ENCODE measurements around the gene DDX47.

The DDX47 gene

GRCh38 chr12:12810553-12811021 lies 2.6 kb upstream of the DDX47 start:
- TF ChIP-seq ISL1 (CRISPR knock-in tag; IDR thresholded peaks at IDR 0.05): no peak
- no peak for ATAC-seq

GRCh38 chr12:12811343-12811742 lies 1.8 kb upstream of the DDX47 start:
- no peak for ATAC-seq
- TF ChIP-seq SNAI2 (CRISPR knock-in tag; IDR thresholded peaks at IDR 0.05) (no peak), CSRNP3 (CRISPR knock-in tag; IDR thresholded peaks at IDR 0.05) (no peak), RARB (CRISPR knock-in tag; IDR thresholded peaks at IDR 0.05) (no peak), CSDC2 (CRISPR knock-in tag; IDR thresholded peaks at IDR 0.05) (no peak), BACH2 (CRISPR knock-in tag; IDR thresholded peaks at IDR 0.05; ENCODE audit: borderline replicate concordance) (no peak), ESRRG (CRISPR knock-in tag; IDR thresholded peaks at IDR 0.05) (no peak)
- TF ChIP-seq, protein P1, sequence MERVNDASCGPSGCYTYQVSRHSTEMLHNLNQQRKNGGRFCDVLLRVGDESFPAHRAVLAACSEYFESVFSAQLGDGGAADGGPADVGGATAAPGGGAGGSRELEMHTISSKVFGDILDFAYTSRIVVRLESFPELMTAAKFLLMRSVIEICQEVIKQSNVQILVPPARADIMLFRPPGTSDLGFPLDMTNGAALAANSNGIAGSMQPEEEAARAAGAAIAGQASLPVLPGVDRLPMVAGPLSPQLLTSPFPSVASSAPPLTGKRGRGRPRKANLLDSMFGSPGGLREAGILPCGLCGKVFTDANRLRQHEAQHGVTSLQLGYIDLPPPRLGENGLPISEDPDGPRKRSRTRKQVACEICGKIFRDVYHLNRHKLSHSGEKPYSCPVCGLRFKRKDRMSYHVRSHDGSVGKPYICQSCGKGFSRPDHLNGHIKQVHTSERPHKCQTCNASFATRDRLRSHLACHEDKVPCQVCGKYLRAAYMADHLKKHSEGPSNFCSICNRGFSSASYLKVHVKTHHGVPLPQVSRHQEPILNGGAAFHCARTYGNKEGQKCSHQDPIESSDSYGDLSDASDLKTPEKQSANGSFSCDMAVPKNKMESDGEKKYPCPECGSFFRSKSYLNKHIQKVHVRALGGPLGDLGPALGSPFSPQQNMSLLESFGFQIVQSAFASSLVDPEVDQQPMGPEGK (CRISPR knock-in tag; IDR thresholded peaks at IDR 0.05; ENCODE audit: borderline replicate concordance): no peak

- ATAC-seq: no peak
- TF ChIP-seq ARNTL (CRISPR knock-in tag; IDR thresholded peaks at IDR 0.05; ENCODE audit: borderline replicate concordance, low read depth) (no peak), ISL1 (CRISPR knock-in tag; IDR thresholded peaks at IDR 0.05) (no peak), TOX (CRISPR knock-in tag; IDR thresholded peaks at IDR 0.05; ENCODE audit: borderline replicate concordance) (no peak), TCF4 (CRISPR knock-in tag; IDR thresholded peaks at IDR 0.05; ENCODE audit: borderline replicate concordance) (no peak), ESRRG (CRISPR knock-in tag; IDR thresholded peaks at IDR 0.05) (no peak), BACH2 (CRISPR knock-in tag; IDR thresholded peaks at IDR 0.05; ENCODE audit: borderline replicate concordance) (no peak), SNAI2 (CRISPR knock-in tag; IDR thresholded peaks at IDR 0.05) (no peak), PPARA (CRISPR knock-in tag; IDR thresholded peaks at IDR 0.05; ENCODE audit: borderline replicate concordance) (no peak), TSHZ2 (CRISPR knock-in tag; IDR thresholded peaks at IDR 0.05) (no peak), CSRNP3 (CRISPR knock-in tag; IDR thresholded peaks at IDR 0.05) (no peak), CREB5 (CRISPR knock-in tag; IDR thresholded peaks at IDR 0.05; ENCODE audit: low read depth) (no peak), ZNF565 (CRISPR knock-in tag; conservative IDR thresholded peaks at IDR 0.05; ENCODE audit: low read depth) (no peak), ZFP30 (CRISPR knock-in tag; IDR thresholded peaks at IDR 0.05) (no peak), ZNF70 (CRISPR knock-in tag; IDR thresholded peaks at IDR 0.05) (no peak), RARB (CRISPR knock-in tag; IDR thresholded peaks at IDR 0.05) (no peak), GLIS3 (CRISPR knock-in tag; IDR thresholded peaks at IDR 0.05) (no peak), ZC3H10 (CRISPR knock-in tag; IDR thresholded peaks at IDR 0.05) (no peak)
- TF ChIP-seq, protein P2, sequence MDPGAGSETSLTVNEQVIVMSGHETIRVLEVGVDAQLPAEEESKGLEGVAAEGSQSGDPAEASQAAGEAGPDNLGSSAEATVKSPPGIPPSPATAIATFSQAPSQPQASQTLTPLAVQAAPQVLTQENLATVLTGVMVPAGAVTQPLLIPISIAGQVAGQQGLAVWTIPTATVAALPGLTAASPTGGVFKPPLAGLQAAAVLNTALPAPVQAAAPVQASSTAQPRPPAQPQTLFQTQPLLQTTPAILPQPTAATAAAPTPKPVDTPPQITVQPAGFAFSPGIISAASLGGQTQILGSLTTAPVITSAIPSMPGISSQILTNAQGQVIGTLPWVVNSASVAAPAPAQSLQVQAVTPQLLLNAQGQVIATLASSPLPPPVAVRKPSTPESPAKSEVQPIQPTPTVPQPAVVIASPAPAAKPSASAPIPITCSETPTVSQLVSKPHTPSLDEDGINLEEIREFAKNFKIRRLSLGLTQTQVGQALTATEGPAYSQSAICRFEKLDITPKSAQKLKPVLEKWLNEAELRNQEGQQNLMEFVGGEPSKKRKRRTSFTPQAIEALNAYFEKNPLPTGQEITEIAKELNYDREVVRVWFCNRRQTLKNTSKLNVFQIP (CRISPR knock-in tag; IDR thresholded peaks at IDR 0.05; ENCODE audit: borderline replicate concordance, low read depth): no peak
- TF ChIP-seq, protein P1 (CRISPR knock-in tag; IDR thresholded peaks at IDR 0.05; ENCODE audit: borderline replicate concordance): no peak
Observed at GRCh38 chr12:12812174-12812573, 972 bp upstream of the DDX47 start.
